Occipital lobe (tissue), 2 donors: ENCODE results near the gene GNG14. TPM values are rescaled to one million over a fixed set of nuclear protein-coding genes. Genes with fewer than 3 reads are reported as not detected.
"Not testable (repeated sequence)": the region's sequence is repeated elsewhere in the genome, so short reads cannot be mapped to it uniquely, and the experiment has no call there.

Experiments
- DNase-seq: peaks from one replicate; lab custom pipeline; 2025; lab: John Stamatoyannopoulos, UW
- total RNA-seq: library from RNA; depleted of rRNA; stranded (reverse); fragments of >200 nt; gene quantifications from one replicate; pipeline ENCODE4 v1.2.3, GENCODE V29; 2014

GNG14 gene
- total RNA-seq, 1 donor from 2014 or later: not detected

DNA sequence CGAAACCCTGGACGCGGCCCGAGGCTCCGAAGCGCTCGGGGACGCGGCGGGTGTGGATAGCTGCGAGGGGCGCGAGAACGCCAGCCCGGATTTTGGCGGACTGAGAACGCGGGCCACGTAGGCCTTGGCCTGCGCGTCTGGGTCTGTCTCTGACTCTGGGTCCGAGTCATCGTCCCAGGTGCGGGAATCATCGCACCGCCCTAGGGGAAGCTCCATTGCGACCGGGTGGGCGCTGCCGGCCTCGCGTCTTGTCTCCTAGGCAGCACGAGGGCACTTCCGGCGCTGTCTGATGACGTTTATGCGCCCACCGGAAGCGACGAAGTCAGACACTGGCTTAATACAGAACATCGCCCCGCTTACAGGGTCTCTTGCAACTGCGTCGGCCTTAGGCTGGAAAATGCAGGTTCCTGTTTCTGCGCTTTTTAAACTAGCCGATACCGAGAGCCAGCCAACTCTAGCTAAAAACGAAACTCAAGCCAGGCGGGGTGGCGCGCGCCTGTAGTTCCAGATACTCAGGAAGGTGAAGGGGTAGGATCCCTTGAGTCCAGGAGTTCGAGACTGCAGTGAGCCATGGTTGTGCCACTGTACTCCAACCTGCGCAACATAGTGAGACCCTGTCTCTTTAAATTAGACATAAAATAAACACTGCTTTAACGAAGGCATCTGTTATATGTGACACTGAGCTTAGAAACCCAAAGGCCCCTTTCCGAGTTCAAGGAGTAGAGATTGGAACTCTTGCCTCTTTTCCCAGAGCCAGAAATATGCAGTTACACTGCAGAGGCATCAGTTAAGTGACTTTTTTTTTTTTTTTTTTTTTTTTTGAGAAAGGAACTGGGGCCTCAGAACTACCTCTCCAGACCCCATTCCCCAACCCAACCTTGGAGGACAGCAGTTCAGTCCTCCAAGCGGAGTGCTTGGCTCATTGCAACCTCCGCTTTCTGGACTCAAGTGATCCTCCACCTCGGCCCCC is 8.9 kb downstream of the GNG14 start, which contains the start of gene FBXW9:
FBXW9 (minus strand) TSS at position 266 of the 970 bp plus-strand sequence; CDS start at position 216, 50 bp downstream.
- peak; percentile 91 for DNase-seq

DNA sequence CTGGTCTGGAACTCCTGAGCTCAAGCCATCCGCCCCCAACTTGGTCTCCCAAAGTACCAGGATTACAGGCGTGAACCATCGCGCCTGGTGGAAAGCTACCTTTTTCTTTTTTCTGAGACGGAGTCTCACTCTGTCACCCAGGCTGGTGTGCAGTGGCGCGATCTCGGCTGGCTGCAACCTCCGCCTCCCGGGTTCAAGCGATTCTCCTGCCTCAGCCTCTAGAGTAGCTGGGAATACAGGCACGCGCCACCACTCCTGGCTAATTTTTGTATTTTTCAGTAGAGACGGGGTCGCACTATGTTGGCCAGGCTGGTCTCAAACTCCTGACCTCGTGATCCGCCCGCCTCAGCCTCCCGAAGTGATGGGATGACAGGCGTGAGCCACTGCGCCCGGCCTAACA is 9.6 kb downstream of the GNG14 start:
- not testable (repeated sequence) for DNase-seq

DNA sequence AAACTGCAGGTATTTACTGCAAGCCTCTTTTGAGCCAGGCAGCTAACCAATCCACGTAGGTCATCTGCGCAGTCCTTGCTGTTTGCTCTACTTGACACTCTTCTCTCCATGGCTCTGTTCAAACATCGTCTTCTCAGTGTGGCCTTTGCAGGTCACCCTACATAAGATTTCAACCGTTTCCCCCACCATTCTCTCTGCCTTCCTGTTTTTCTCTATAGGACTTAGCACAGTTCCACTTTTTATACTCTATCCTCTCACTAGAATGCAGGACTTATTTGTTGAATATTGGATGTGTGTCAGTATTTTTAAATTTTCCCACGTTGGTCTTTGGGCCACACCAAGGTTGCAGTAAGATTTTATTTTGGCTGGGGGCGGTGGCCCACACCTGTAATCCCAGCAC is 10.3 kb downstream of the GNG14 start:
- no peak for DNase-seq

DNA sequence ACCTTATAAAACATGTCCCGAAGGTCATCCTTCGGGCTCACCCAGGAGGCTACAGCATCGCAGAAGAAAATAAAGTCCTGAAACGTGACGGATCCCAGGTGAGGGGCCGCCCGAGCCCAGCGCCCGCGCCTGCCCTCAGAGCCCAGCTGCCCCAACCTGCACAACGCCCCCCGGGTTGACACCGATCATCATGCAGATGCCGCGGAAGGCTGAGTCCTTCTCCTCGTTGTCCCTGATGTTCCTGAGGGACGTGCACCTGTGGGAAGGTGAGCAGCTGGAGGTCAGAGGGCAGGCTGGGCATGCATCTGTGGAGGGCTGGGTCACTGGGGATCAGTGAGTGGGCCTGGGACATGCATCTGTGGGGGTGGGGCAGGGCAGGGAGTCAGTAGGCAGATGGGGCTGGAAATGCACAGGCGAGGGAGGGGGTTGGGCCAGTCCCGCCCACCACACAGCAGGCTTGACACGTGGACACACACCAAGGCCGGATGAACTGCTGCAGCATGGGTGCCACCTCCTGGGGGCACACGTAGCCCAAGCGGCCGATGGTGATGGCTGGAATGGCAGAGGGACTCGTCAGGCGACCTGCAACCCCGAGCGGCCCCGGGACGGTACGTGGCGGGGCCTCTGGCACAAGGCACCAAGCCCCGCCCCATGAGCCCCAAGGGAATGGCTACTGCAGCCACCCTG is 13.9 kb downstream of the GNG14 start:
- no peak for DNase-seq

DNA sequence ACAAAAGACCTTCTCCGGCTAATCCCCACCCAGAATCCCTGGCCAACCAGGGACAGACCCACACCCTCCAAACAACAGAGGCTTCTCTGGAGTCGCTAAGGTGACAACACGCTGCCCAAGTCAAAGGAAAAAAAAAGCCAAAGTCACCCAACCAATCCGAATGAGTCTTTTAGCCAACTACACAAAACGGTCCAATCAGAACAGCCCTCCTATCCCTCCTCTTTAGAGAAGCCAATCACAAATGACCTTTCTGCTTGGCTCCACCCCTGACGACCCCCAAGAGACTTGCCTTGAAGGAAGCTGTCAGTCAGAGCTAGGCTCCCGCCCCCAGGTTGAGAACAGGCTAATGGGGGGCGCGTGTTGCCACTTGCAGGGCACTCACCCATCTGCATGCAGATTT is 15.2 kb downstream of the GNG14 start:
- no peak for DNase-seq

DNA sequence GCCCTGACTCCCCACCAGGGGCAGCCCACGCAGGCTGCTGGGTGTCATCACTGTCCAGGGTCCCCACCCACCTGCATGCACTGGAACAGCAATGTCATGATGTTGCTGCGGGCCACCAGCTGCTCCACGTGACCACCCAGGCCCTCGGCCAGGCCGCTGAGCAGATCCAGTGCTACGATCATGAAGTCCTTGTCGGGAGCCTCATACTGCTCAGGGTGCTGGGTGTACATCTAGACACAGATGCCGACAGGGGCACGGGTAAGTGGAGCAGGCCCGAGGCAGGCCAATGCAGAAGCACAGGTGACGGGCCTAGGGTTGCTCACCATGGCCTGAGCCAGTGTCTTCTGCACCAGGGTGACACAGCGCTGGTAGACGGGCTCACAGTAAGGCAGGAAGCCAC is 17.4 kb downstream of the GNG14 start:
- no peak for DNase-seq

DNA sequence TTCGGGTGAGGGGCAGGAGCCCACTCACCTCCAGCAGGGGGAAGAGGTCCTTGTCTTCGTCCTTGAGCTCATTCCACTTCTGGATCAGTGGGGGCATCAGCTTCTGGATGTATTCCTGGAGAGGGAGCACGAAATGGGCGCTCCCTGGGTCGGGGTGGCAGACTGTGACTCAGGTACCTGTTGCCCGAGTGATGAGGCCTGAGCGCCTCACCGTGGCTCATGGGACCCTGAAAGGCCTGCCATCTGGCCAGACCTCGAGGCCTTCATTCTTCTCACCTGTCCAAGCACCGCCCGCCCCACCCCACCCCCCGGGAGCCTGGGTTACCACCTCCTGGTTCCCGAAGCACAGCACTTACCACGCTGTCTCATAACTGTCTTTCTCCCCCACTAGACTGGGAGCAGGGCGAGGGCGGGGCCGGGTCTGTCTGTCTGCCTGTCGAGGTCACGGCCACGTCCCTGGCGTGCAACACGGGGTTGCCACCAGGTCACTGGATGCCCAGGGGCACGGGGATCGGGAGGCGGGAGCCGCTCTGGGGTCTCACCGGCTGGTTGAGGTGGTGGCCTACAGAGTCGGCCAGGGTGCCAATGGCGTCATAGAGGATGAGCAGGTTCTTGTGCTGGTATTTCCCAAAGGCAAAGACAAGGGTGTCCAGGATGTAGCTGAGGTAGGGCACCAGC is 18.0 kb downstream of the GNG14 start:
- no peak for DNase-seq

DNA sequence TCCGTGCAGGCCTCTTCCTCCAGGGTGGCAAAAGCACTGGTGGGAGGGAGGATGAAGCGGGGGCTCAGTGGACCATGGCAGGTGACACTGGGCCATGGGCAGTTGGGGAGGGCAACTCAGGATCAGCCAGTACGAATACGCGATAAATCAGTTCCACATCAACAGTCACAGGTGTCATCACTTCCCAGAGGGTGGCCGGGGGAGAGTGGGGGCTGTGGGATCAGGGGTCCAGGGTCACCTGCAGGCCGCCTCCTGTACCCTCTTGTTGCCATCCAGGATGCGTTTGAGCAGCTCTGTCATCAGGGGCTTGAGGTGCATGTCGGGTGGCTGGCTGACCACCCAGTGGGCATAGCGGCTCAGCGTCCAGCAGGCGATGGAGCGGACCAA is 18.5 kb downstream of the GNG14 start:
- DNase-seq: no peak

DNA sequence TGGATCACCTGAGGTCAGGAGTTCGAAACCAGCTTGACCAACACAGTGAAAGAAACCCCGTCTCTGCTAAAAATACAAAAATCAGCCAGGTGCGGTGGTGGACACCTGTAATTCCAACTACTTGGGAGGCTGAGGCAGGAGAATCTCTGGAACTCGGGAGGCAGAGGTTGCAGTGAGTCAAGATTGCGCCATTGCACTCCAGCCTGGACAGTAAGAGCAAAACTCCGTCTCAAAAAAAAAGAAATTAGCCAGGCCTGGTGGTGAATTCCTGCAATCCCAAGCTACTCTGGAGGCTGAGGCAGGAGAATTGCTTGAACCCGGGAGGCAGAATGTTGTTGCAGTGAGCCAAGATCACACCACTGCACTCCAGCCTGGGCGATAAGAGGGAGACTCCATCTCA is 20.8 kb downstream of the GNG14 start:
- DNase-seq: no peak

DNA sequence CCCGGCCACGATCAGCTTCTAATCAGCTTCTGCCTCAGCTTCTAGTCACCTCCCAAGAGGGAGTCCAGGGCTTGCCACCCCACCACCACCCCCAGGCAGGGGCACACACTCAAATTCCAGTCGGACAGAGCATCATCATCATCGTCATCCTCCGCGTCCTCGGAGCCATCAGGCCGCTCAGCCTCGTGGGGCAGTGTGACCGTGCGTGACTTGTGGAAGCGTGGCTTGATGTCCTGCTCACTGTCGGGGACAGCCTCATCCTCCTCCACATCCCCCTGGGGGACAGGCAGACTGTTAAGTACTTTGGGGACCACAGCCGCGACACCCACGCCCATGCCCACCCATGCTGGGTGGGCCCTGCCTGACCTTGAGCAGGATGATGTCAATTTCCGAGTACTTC is 23.4 kb downstream of the GNG14 start:
- DNase-seq: no peak

DNA sequence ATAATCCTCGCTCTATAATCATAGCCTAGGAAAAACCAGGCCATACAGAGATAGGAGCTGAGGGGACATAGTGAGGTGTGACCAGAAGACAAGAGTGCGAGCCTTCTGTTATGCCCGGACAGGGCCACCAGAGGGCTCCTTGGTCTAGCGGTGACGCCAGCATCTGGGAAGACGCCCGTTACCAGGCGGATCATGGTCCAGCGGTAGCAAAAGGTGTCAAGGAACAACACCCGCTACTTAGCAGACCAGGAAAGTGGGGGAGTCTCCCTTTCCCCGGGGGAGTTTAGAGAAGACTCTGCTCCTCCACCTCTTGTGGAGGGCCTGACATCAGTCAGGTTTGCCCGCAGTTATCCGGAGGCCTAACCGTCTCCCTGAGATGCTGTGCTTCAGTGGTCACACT is 24.3 kb downstream of the GNG14 start:
- not testable (repeated sequence) for DNase-seq

DNA sequence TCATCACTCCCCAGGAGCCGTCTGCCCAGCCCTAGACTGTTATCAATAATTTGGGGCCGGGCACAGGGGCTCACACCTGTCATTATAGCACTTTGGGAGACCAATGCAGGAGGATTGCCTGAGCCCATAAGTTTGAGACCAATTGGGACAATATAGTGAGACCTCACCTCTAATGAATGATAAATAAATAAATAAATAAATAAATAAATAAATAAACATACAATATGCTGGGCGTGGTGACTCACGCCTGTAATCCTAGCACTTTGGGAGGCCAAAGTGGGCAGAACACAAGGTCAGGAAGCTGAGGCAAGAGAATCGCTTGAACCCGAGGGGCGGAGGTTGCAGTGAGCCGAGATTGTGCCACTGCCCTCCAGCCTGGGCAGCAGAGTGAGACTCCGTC is 25.5 kb downstream of the GNG14 start:
- not testable (repeated sequence) for DNase-seq

DNA sequence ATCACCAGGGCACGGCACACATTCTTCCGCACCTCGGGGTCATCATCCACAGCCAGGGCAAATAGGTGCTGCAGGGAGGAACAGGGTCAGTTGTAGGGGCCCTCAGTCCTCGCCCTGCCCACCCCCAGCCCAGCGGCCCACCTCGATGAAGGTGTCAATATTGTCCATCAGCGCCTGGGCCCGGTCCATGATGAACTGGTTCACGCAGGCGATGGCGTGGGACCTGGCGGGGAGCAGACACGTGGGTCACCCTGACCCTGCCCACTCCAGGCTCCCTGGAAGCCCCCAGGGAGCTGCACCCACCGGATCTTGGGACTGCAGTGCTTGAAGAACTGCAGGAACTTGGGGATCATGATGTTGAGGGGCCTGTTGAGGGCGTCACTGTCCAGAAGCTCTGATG is 27.3 kb downstream of the GNG14 start:
- DNase-seq: no peak

DNA sequence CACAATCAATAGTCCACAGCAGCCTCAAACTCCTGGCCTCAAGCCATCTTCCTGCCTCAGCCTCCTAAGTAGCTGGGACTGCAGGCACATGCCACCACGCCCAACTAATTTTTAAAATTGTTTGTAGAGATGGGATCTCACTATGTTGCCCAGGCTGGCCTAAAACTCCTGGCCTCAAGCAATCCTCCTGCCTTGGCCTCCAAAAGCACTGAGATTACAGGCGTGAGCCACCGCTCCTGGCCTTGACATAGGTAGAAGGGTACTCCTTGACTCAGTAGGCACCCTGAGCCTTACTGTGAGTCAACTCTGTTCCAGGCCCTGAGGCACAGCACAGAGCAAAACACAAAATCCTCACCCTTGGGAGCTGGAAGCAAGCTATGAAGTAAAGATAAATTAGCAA is 28.1 kb downstream of the GNG14 start:
- no peak for DNase-seq

DNA sequence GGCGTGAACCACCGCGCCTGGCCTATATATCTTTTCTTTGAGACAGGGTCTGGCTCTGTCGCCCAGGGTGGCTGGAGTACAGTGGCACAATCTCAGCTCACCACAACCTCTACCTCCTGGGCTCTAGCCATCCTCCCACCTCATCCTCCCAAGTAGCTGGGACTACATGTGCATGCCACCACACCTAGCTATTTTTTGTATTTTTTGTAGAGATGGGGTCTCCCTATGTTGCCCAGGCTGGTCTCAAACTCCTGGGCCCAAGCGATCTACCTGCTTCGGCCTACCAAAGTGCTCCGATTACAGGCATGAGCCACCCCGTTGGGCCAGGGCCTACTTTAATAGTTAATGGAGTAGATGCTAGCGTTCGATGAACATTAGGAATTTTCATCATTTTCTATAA is 32.5 kb downstream of the GNG14 start:
- no peak for DNase-seq

DNA sequence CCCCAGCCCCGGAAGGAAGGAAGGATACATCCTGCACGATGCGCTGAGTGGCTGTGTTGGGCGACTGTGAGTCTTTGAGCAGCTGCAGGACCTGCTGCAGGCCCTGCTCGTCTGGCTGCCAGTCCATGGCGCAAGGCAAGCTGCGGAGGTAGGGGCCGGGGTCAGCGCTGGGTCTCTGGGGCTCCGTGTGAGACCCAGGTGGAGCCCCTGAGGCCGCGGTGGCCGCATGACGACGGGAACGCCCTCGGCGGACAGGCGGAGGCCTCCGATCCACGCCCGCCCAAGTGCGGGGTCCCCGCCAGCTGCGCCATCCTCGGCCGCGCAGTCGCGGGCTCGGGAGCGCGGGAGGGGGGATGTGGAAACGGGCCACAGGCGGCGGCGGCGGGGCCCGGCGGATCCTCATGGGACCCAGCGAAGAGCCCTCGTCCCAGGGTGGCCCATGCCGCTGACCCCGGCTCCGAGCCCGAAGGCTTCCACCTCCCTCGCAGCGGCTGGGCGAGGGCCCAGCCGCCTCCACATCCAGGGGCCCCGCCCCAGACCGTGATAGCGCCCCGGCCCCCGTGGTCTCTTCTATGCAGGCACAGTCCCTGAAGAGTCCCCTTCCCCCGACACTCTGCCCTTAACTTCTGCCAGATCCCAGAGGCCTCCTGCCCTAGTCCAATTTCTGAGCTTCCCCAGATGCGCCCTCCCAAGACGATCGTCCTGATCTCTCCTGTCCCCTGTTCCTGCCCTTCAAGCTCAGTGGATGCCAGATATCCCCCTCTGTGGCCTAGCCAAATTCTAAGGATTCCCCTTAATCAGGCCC is 33.3 kb downstream of the GNG14 start:
- no peak for DNase-seq

DNA sequence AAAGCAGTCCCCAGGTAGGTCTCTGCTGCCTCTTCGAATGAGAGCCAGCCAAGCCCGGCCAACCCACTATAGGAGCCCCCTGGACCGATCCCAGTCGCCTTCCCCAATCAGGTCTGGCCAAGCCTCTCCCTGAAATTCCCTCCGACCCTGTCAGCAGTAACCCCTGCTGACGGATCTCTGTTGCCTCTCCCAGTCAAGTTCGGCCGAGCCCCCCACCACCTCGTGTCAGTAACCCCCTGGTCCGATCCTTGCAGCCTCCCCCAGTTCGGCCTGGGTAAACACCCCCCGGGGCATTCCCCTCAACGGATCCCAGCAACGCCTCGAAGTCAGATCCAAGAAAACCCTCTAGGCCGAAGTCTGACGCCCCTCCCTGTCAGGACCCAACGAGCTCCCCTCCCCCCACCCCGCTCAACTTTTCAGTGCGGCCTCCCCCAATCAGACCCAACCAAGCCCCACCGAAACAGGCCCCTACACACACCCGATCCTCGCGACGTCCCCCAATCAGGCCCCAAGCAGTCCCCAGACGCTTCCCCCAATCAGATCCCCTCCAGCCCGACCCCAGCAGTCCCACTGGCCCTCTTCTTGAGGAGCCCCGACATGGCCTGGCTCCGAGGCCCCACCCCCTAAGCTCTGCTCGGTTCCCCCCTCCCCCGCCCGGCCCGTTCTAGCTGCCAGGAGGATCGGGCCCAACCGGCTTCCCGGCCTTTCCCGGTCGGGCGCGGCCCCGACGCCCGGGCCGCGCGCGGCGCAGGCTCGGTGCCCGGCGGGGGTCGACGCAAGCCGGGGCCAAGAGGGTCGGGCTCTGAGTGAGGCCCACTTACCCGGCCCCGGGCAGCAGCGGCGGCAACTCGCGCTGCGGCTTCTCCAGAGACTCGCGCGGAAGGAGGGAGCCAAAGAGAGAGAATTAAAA is 34.1 kb downstream of the GNG14 start:
- peak; percentile 45 for DNase-seq

DNA sequence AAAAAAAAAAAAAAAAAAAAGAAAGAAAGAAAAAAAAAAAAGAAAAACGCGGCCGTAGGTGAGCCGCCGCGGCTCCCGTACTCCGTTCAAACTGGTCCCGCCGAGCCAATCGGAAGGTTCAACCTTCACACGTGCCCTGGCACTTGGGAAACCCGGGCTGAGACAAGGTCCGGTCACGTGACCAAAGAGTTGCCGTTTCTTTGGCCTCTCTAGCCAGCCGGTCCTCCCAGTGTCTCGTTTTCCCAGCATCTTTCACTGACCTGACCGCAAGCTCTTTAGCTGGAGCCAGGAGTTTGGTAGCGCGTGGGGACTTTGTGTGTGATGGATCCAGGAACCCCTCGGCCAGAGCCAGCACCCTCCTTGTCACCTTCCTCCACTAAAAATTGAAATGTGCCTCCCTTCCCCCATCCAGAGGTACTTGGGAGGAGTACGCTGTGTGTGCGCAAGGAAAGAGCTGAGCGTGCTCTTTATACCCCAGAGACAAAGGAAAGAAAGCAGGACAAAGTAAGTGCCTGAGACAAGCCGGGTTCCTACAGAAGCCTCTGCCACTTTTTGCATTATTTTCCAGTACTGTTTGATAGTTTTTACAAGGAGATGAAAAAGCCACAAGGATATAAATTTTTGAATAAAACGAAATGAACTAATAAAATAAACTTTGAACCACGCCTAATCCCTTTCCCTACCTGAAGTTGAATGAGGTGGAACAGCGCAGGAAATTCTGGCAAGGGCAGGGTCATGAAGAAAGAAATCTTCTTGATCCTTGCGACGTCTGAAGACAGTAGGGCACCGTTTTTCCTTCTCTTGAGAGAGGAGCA is 35.0 kb downstream of the GNG14 start:
- peak; percentile 91 for DNase-seq

DNA sequence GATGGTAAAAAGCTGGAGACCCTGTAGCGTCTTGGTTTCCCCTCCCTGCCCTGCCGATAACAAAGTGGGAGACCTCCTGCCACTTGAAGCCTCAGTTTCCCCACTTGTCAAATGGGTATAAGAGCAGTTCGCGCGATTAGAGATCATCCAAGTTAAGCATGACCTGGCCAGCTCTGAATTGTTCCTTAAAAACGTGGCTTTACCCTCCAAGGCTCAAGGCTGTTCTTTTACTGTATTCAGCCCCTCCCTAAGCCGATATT is 35.5 kb downstream of the GNG14 start:
- DNase-seq: no peak
